GM12878 (cell line): ENCODE measurements around the gene CD7. TPM values are rescaled to one million over a fixed set of nuclear protein-coding genes. Genes with fewer than 3 reads are reported as not detected.

Source experiments
- ATF3 ChIP-seq: IDR thresholded peaks from 2 replicates; pipeline ENCODE4 v1.6.1; 2011; ENCODE audit warnings: low read depth, mild to moderate bottlenecking, low read length, moderate library complexity, borderline replicate concordance; ENCODE audit errors: extremely low read depth
- BCL3 ChIP-seq: IDR thresholded peaks from 2 replicates; pipeline ENCODE4 v1.6.1; 2011; ENCODE audit warnings: borderline replicate concordance, low read depth, mild to moderate bottlenecking, moderate library complexity, low read length; ENCODE audit not compliant: insufficient read depth, poor library complexity, severe bottlenecking
- BCLAF1 ChIP-seq: fragments of 450-650 bp; IDR thresholded peaks from 2 replicates; pipeline ENCODE4 v1.6.1; 2017; ENCODE audit warnings: antibody characterized with exemption, mild to moderate bottlenecking, moderate library complexity
- BMI1 ChIP-seq: fragments of 450-650 bp; IDR thresholded peaks from 2 replicates; pipeline ENCODE4 v1.6.1; 2016; ENCODE audit warnings: mild to moderate bottlenecking, moderate library complexity, borderline replicate concordance
- CBX5 ChIP-seq: sonication (generic); IDR thresholded peaks from 2 replicates; pipeline ENCODE4 v1.6.1; 2016; ENCODE audit warnings: low read depth, moderate library complexity, mild to moderate bottlenecking, inconsistent platforms
- CEBPB ChIP-seq, 2 experiments: fragments of 150-350 bp in 1 of 2; IDR thresholded peaks; 2 replicates each; pipeline ENCODE4 v1.6.1; 2012 to 2014; ENCODE audit warnings: low read depth in 2 of 2, low read length in 2 of 2, borderline replicate concordance in 1 of 2, inconsistent platforms in 1 of 2
- CREM ChIP-seq: IDR thresholded peaks from 2 replicates; pipeline ENCODE4 v1.6.1; 2014; ENCODE audit warnings: antibody characterized with exemption, low read depth
- EGR1 ChIP-seq, 2 experiments: IDR thresholded peaks; 1 replicate in 1 of 2; 2 replicates in 1 of 2; pipeline ENCODE4 v1.6.1; 2011 to 2012; ENCODE audit warnings: low read depth in 2 of 2, low read length in 2 of 2, borderline replicate concordance in 1 of 2, mild to moderate bottlenecking in 1 of 2, moderate library complexity in 1 of 2
- FOS ChIP-seq: IDR thresholded peaks from 3 replicates; pipeline ENCODE4 v1.6.1; 2011; ENCODE audit warnings: borderline replicate concordance; ENCODE audit not compliant: insufficient read length; ENCODE audit errors: extremely low read depth
- FOXM1 ChIP-seq: IDR thresholded peaks from 2 replicates; pipeline ENCODE4 v1.6.1; 2012; ENCODE audit warnings: low read depth, mild to moderate bottlenecking, inconsistent platforms, low read length, moderate library complexity
- HDAC2 ChIP-seq: fragments of 200-600 bp; sonication (generic); IDR thresholded peaks from 2 replicates; pipeline ENCODE4 v1.6.1; 2017
- JUND ChIP-seq: IDR thresholded peaks from 2 replicates; pipeline ENCODE4 v1.6.1; 2012; ENCODE audit warnings: low read depth, mild to moderate bottlenecking, low read length, improper control_type of control experiment, moderate library complexity
- KDM1A ChIP-seq: fragments of 200-600 bp; sonication (generic); IDR thresholded peaks from 2 replicates; pipeline ENCODE4 v1.6.1; 2016; ENCODE audit warnings: borderline replicate concordance
- NFXL1 ChIP-seq: fragments of 450-650 bp; IDR thresholded peaks from 2 replicates; pipeline ENCODE4 v1.6.1; 2017; ENCODE audit warnings: antibody characterized with exemption, mild to moderate bottlenecking, borderline replicate concordance
- NFYB ChIP-seq: IDR thresholded peaks from 2 replicates; pipeline ENCODE4 v1.6.1; 2011; ENCODE audit warnings: low read depth, mild to moderate bottlenecking, low read length, improper control_type of control experiment, moderate library complexity; ENCODE audit not compliant: insufficient read depth
- REST ChIP-seq: IDR thresholded peaks from 2 replicates; pipeline ENCODE4 v1.6.1; 2012; ENCODE audit warnings: mild to moderate bottlenecking, low read depth, low read length
- SPI1 ChIP-seq: IDR thresholded peaks from 2 replicates; pipeline ENCODE4 v1.6.1; 2011; ENCODE audit warnings: low read depth, mild to moderate bottlenecking, low read length, moderate library complexity, borderline replicate concordance; ENCODE audit not compliant: insufficient read depth
- SRF ChIP-seq, 2 experiments: IDR thresholded peaks; 2 replicates each; pipeline ENCODE4 v1.6.1; 2011; ENCODE audit warnings: low read depth in 2 of 2, low read length in 2 of 2, mild to moderate bottlenecking in 1 of 2, moderate library complexity in 1 of 2
- ZNF622 ChIP-seq: fragments of 450-650 bp; IDR thresholded peaks from 2 replicates; pipeline ENCODE4 v1.6.1; 2017; ENCODE audit warnings: mild to moderate bottlenecking, inconsistent platforms
- ZZZ3 ChIP-seq: IDR thresholded peaks from 2 replicates; pipeline ENCODE4 v1.6.1; 2011; ENCODE audit warnings: low read depth; ENCODE audit not compliant: control insufficient read depth, insufficient read length
- polyA plus RNA-seq, 11 experiments: library from polyadenylated mRNA; depleted of rRNA in 4 of 11; unstranded in 6 of 11; stranded (reverse) in 5 of 11; fragments of >200 nt; fragmentation: Nextera tagmentation in 4 of 11; fragmentation: Illumina TruSeq in 1 of 11; extraction: Ambion mirVana in 4 of 11; extraction: Trizol in 1 of 11; gene quantifications; 1 replicate in 1 of 11; 2 replicates in 10 of 11; pipeline versions ENCODE4 v1.2.1 to v1.2.3, GENCODE V29; 2011 to 2016; ENCODE audit warnings: inconsistent platforms in 2 of 11, missing spikeins in 2 of 11, low read depth in 1 of 11
- total RNA-seq, 4 experiments: library from RNA; depleted of rRNA in 3 of 4; stranded (reverse); fragments of >200 nt in 3 of 4; fragmentation: Illumina TruSeq in 1 of 4; extraction: Trizol in 1 of 4; gene quantifications; 2 replicates each; pipeline versions ENCODE4 v1.2.1 to v1.2.3, GENCODE V29; 2013 to 2021

Gene CD7
- total and polyA plus RNA-seq, 10 of the 15 experiments (the other 5 are each of a cell fraction or from before 2014, with no cell fraction given), result 0.33 TPM; not detected in 9

GRCh38 chr17:82300707-82301270, 16.6 kb downstream of the CD7 start (continued):
- TF ChIP-seq BCLAF1 (no peak), SRF (IDR thresholded peaks at IDR 0.05; ENCODE audit: low read depth in 2 of 2, low read length in 2 of 2) (0 out of 4 replicates have a peak, but pooled peaks of 1 of the 2 experiments have one; percentile 18), ATF3 (no peak), ZNF622 (no peak), CREM (no peak), KDM1A (no peak), SPI1 (no peak), NFYB (no peak), BMI1 (no peak), CBX5 (no peak), HDAC2 (no peak), ZZZ3 (no peak), BCL3 (no peak), CEBPB (IDR thresholded peaks at IDR 0.05; ENCODE audit: borderline replicate concordance in 1 of 2, low read depth in 2 of 2, low read length in 2 of 2) (no peak), FOS (no peak), NFXL1 (no peak), FOXM1 (no peak), REST (no peak), JUND (no peak), EGR1 (IDR thresholded peaks at IDR 0.05; ENCODE audit: borderline replicate concordance in 1 of 2, low read depth in 2 of 2, low read length in 2 of 2) (0 out of 3 replicates have a peak, but pooled peaks of 1 of the 2 experiments have one; percentile 65)
